ENCODE results near the gene SLC9A8.

GRCh38 chr20:49792006-49792405 lies 20.6 kb upstream of the SLC9A8 start:
- TF ChIP-seq, protein P1, sequence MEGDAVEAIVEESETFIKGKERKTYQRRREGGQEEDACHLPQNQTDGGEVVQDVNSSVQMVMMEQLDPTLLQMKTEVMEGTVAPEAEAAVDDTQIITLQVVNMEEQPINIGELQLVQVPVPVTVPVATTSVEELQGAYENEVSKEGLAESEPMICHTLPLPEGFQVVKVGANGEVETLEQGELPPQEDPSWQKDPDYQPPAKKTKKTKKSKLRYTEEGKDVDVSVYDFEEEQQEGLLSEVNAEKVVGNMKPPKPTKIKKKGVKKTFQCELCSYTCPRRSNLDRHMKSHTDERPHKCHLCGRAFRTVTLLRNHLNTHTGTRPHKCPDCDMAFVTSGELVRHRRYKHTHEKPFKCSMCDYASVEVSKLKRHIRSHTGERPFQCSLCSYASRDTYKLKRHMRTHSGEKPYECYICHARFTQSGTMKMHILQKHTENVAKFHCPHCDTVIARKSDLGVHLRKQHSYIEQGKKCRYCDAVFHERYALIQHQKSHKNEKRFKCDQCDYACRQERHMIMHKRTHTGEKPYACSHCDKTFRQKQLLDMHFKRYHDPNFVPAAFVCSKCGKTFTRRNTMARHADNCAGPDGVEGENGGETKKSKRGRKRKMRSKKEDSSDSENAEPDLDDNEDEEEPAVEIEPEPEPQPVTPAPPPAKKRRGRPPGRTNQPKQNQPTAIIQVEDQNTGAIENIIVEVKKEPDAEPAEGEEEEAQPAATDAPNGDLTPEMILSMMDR (IDR thresholded peaks at IDR 0.05 in 4 of 5, conservative IDR thresholded peaks at IDR 0.05 in 1 of 5), result no peak
- no peak for TF ChIP-seq POLR2A (IDR thresholded peaks at IDR 0.05)

Measured in gastrocnemius medialis (tissue), 4 donors.